ELR (cell line): ENCODE data around the gene CRABP1.

Source experiments
- DNase-seq: peaks from one replicate; pipeline ENCODE4 v3.0.0-alpha.2; 2015; ENCODE audit warnings: low read depth

The CRABP1 gene

GRCh38 chr15:78317145-78317836, 22.9 kb upstream of the CRABP1 start:
- DNase-seq = peak; percentile 41

GRCh38 chr15:78319588-78319987, 20.6 kb upstream of the CRABP1 start:
- DNase-seq = no peak

GRCh38 chr15:78320183-78320582, 20.0 kb upstream of the CRABP1 start:
- no peak for DNase-seq

- DNase-seq = no peak
Measured at GRCh38 chr15:78321041-78321570, 19.0 kb upstream of the CRABP1 start.

- DNase-seq = no peak
Measured at GRCh38 chr15:78321786-78322185, 18.4 kb upstream of the CRABP1 start.

- peak; percentile 85 for DNase-seq
Measured at GRCh38 chr15:78322243-78322642, 17.9 kb upstream of the CRABP1 start.

GRCh38 chr15:78322724-78323521, 17.2 kb upstream of the CRABP1 start:
- no peak for DNase-seq

GRCh38 chr15:78323693-78324092, 16.5 kb upstream of the CRABP1 start:
- no peak for DNase-seq

- no peak for DNase-seq
Measured at GRCh38 chr15:78324144-78324543, 16.0 kb upstream of the CRABP1 start.

- peak; percentile 21 for DNase-seq
Measured at GRCh38 chr15:78325092-78325843, 14.9 kb upstream of the CRABP1 start.

DNA sequence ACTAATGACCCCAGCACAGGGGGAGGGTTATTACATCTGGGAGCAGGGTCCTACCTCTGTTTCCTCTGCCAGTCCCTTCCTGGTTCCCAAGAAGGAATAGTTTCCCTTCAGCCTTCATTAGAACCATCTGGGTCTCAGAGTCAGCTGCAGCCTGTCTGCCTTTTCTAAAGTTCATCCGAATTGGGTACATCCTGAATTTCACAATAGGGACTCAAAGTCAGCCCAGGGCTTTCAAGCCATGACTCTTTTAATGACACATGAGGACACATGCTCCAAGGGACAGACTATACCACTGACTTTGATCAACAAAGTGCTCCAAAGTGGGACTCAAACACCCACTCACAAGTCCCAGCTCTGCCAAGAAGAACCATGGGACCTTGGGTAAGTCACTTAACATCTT, 12.7 kb upstream of the CRABP1 start:
- no peak for DNase-seq

- DNase-seq = peak; percentile 36
Measured at GRCh38 chr15:78329625-78330024, 10.5 kb upstream of the CRABP1 start.

GRCh38 chr15:78334845-78335244, 5.3 kb upstream of the CRABP1 start:
- no peak for DNase-seq

GRCh38 chr15:78335985-78336384, 4.2 kb upstream of the CRABP1 start:
- DNase-seq = no peak

DNA sequence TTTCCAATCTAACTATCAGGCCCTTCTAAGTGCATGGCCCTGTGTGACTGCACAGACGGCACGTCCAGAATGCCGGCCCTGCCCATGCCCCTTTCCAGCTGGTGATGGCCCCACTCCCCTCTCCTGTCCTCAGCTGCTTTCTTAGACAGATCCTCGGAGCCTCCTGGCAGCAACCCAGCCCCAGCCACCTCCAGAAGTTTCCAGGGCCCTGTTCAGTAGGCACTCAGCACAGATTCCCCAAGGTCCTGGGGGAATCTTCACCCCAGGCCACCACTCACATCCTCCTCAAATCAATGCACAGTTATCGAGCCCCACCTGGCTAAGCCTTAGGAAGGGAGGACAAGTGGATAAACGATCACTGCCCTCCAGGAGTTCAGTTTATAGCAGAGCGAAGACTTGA, 1.4 kb upstream of the CRABP1 start:
- no peak for DNase-seq

DNA sequence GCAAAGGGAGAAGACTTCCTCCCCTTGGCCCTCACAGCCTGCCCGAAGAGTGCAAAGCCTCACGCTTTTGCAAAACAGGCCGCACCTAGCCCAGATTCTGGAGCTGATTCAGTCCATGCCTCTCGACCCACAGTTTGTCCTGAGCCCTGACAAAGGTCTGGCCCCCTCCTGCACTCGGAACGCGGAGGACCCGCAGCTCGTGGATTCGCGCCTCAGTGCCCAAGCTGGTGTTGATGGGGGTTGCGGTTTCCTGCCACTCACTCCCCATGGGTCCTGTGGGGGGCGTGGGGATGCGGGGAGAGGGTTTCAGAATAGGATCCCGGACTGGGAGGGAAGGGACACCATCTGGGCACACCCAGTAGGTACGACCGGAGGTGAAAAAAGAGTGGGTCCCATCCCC, 594 bp upstream of the CRABP1 start:
- no peak for DNase-seq

GRCh38 chr15:78341057-78341987, 1.2 kb downstream of the CRABP1 start:
- DNase-seq = peak; percentile 16

DNA sequence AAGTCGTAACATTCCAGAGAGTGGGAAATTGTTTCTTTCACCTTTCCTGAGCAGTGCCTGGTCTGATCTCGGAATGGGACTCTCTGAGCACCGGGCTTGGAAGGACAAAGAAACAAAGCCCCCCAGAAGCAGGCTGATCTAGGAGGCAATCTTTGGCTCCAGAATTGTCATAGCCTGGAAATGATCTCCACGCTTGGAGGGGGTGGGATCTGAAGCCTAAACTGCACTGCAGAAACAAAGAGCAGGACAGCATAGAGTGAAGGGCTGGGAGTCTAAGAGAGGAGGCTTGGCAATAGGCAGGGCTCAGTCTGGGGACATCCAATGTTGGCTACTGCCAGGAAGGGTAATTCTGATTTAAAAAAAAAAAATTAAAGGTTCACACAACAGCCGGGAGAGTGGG, 1.9 kb downstream of the CRABP1 start:
- DNase-seq = no peak

GRCh38 chr15:78343276-78344060, 3.3 kb downstream of the CRABP1 start:
- DNase-seq = no peak

DNA sequence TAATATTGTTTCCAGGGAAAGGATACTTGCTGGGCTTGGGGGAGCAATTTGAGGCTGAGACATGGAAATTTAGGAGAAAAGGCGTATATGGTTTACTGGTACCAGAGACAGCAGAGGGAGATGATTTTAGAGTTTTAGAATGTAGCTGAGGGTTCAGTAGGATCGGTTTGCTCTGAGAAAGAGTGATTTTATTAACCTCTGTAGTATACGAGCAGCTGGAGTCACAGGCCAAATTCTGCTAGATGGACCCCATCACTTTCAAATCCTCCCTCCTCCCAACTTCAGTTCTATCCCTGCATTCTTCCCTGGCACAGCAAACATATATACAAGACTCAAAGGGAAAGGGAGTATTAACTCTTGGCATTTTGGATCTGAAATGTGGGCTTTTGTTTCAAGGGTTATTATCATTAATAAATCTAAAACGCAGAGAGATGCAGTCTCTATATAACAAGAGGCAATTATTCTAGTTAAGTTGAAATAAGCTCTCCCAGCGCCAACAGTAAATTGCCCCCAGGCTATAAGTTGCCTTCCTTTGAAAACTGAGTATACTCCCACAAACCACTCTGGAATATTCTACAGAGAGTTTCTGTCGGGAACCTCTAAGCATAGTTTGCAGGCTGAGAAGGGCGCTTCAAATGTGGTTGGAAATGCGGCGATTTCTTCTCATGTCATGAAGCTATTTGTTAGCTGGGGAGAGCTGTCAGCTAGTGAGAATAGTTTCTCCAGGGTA, 5.4 kb downstream of the CRABP1 start:
- DNase-seq = no peak
